NB4 (cell line): Measurements from ENCODE around the gene CTDSP1.

Experiments used
- DNase-seq: peaks from one replicate; pipeline ENCODE4 v3.0.0; 2010; ENCODE audit warnings: low read depth
- H3K4me3 ChIP-seq: one replicate; pipeline ENCODE4 v1.5.1; 2011; ENCODE audit warnings: mild to moderate bottlenecking, low read depth, low read length, moderate library complexity
- CTCF ChIP-seq: IDR thresholded peaks from one replicate; pipeline ENCODE4 v1.5.1; 2012; ENCODE audit warnings: low read depth, low read length
- MAX ChIP-seq: IDR thresholded peaks from 2 replicates; pipeline ENCODE4 v1.6.1; 2011; ENCODE audit warnings: low read depth, low read length
- MYC ChIP-seq: IDR thresholded peaks from 2 replicates; pipeline ENCODE4 v1.6.1; 2011; ENCODE audit warnings: low read depth, low read length
- POLR2A ChIP-seq: IDR thresholded peaks from 2 replicates; pipeline ENCODE4 v1.6.1; 2011; ENCODE audit warnings: mild to moderate bottlenecking; ENCODE audit not compliant: insufficient read length; ENCODE audit errors: extremely low read depth

Gene CTDSP1

GRCh38 chr2:218402911-218403411, 3.3 kb downstream of the CTDSP1 start:
- DNase-seq = no peak
- TF ChIP-seq MAX (no peak), CTCF (no peak), MYC (no peak), POLR2A (no peak)

GRCh38 chr2:218403810-218404209, 4.1 kb downstream of the CTDSP1 start:
- DNase-seq = no peak
- TF ChIP-seq CTCF = no peak
- H3K4me3 ChIP-seq = peak overlapping the region; percentile 21

More at GRCh38 chr2:218402911-218403411, 3.3 kb downstream of the CTDSP1 start:
- no peak overlapping the region for H3K4me3 ChIP-seq

- no peak for TF ChIP-seq MAX
- TF ChIP-seq MYC = no peak
- no peak for TF ChIP-seq POLR2A
- no peak for TF ChIP-seq CTCF
- DNase-seq = peak; percentile 81
- H3K4me3 ChIP-seq = no peak overlapping the region
Measured at GRCh38 chr2:218404351-218405085, 4.8 kb downstream of the CTDSP1 start.

- peak overlapping the region; percentile 43 for H3K4me3 ChIP-seq
- no peak for DNase-seq
- TF ChIP-seq POLR2A (no peak), CTCF (no peak), MAX (no peak), MYC (no peak)
Measured at GRCh38 chr2:218405086-218405745, 5.5 kb downstream of the CTDSP1 start.

- peak overlapping the region; percentile 43 for H3K4me3 ChIP-seq
- TF ChIP-seq MYC (no peak), POLR2A (no peak), CTCF (no peak), MAX (no peak)
- DNase-seq = peak; percentile 71
Measured at GRCh38 chr2:218405746-218406208, 6.1 kb downstream of the CTDSP1 start.
